ENCODE measurements around the gene DHRSX. TPM values are rescaled to one million over a fixed set of nuclear protein-coding genes. Genes with fewer than 3 reads are reported as not detected.
A peak's percentile ranks its signal among the peaks of the same experiment; 100 is the strongest.
"Not testable (repeated sequence)": the region's sequence is repeated elsewhere in the genome, so short reads cannot be mapped to it uniquely, and the experiment has no call there.

Gene DHRSX
- total RNA-seq, 1 experiment from 2014 or later: 14.8 TPM

- DNase-seq (ENCODE audit: low spot score): no peak
These were observed 102.6 kb downstream of the DHRSX start for GRCh38 chrX:2398064-2398656.

GRCh38 chrX:2397229-2398063 lies 103.3 kb downstream of the DHRSX start:
- DNase-seq (ENCODE audit: low spot score): no peak

- DNase-seq (ENCODE audit: low spot score): no peak
These were observed 105.3 kb downstream of the DHRSX start for GRCh38 chrX:2395261-2395992.

- peak; percentile 65 for DNase-seq (ENCODE audit: low spot score)
These were observed 108.7 kb downstream of the DHRSX start for GRCh38 chrX:2391869-2392606.

- DNase-seq (ENCODE audit: low spot score): no peak
These were observed 110.0 kb downstream of the DHRSX start for GRCh38 chrX:2390754-2391153.

- DNase-seq (ENCODE audit: low spot score): not testable (repeated sequence)
These were observed 111.0 kb downstream of the DHRSX start for GRCh38 chrX:2389731-2390130.

GRCh38 chrX:2389324-2389723 lies 111.5 kb downstream of the DHRSX start:
- no peak for DNase-seq (ENCODE audit: low spot score)

GRCh38 chrX:2388669-2389068 lies 112.1 kb downstream of the DHRSX start:
- no peak for DNase-seq (ENCODE audit: low spot score)

- DNase-seq (ENCODE audit: low spot score): no peak
These were observed 113.0 kb downstream of the DHRSX start for GRCh38 chrX:2387614-2388239.

- no peak for DNase-seq (ENCODE audit: low spot score)
These were observed 115.6 kb downstream of the DHRSX start for GRCh38 chrX:2385224-2385623.

- DNase-seq (ENCODE audit: low spot score): no peak
These were observed 116.3 kb downstream of the DHRSX start for GRCh38 chrX:2384486-2384885.

GRCh38 chrX:2383735-2384134 lies 117.0 kb downstream of the DHRSX start:
- DNase-seq (ENCODE audit: low spot score): peak; percentile 15

- DNase-seq (ENCODE audit: low spot score): no peak
These were observed 117.6 kb downstream of the DHRSX start for GRCh38 chrX:2383144-2383543.

- not testable (repeated sequence) for DNase-seq (ENCODE audit: low spot score)
These were observed 118.2 kb downstream of the DHRSX start for GRCh38 chrX:2382433-2383048.

- no peak for DNase-seq (ENCODE audit: low spot score)
These were observed 124.6 kb downstream of the DHRSX start for GRCh38 chrX:2376166-2376565.

GRCh38 chrX:2374086-2374485 lies 126.7 kb downstream of the DHRSX start:
- no peak for DNase-seq (ENCODE audit: low spot score)

GRCh38 chrX:2373615-2374014 lies 127.2 kb downstream of the DHRSX start:
- DNase-seq (ENCODE audit: low spot score): no peak

- no peak for DNase-seq (ENCODE audit: low spot score)
These were observed 129.6 kb downstream of the DHRSX start for GRCh38 chrX:2371026-2371711.

- DNase-seq (ENCODE audit: low spot score): no peak
These were observed 130.3 kb downstream of the DHRSX start for GRCh38 chrX:2370456-2370855.

GRCh38 chrX:2369206-2369605 lies 131.6 kb downstream of the DHRSX start:
- no peak for DNase-seq (ENCODE audit: low spot score)

Data from HT-29 (cell line).